Endothelial cell of umbilical vein (primary cell): ENCODE measurements around the gene MUC4. TPM values are rescaled to one million over a fixed set of nuclear protein-coding genes. Genes with fewer than 3 reads are reported as not detected.
"Not testable (repeated sequence)": the region's sequence is repeated elsewhere in the genome, so short reads cannot be mapped to it uniquely, and the experiment has no call there.

Experiments used
- BruUV-seq: library from RNA; stranded (reverse); fragments of 400-500 nt; replicated peaks from 2 replicates; lab custom pipeline; 2021; lab: Mats Ljungman, UMichigan
- CTCF ChIA-PET: fragments of 300-600, 350-600 bp; sonication (Branson Sonifier 250); formaldehyde crosslinking; loops from one replicate; lab custom pipeline; 2021; ENCODE audit warnings: antibody characterized with exemption, inconsistent platforms; lab: Charles Lee
- POLR2A ChIA-PET: fragments of 300-600, 350-600 bp; sonication (Branson Sonifier 250); formaldehyde crosslinking; loops from one replicate; lab custom pipeline; 2021; ENCODE audit warnings: antibody characterized with exemption, inconsistent platforms; lab: Charles Lee
- DNase-seq: peaks from one replicate; pipeline ENCODE4 v3.0.0-alpha.2; 2011; ENCODE audit warnings: low read depth, low spot score
- FAIRE-seq: peaks from 2 replicates; lab custom pipeline; 2011; peaks lifted over from hg19 to GRCh38; lab: Jason Lieb, UNC
- H2AFZ ChIP-seq: 2 replicates; pipeline ENCODE4 v1.6.0; 2012; ENCODE audit warnings: low read depth, low read length, control low read depth, inconsistent platforms
- H3K27ac ChIP-seq: 2 replicates; pipeline ENCODE4 v1.5.1; 2011; ENCODE audit warnings: low read depth, mild to moderate bottlenecking, control low read depth, low read length, moderate library complexity; ENCODE audit not compliant: insufficient read depth
- H3K27me3 ChIP-seq, 2 experiments: 2 replicates each; pipeline versions ENCODE4 v1.6.0 to v1.6.1; 2011; ENCODE audit warnings: low read length in 2 of 2, mixed read lengths in 1 of 2; ENCODE audit not compliant: control insufficient read depth in 2 of 2, insufficient read depth in 2 of 2
- H3K36me3 ChIP-seq, 2 experiments: 2 replicates in 1 of 2; 3 replicates in 1 of 2; pipeline ENCODE4 v1.5.1; 2011; ENCODE audit warnings: low read length in 2 of 2, mild to moderate bottlenecking in 1 of 2, moderate library complexity in 1 of 2; ENCODE audit not compliant: control insufficient read depth in 2 of 2, insufficient read depth in 2 of 2; ENCODE audit errors: extremely low read depth in 1 of 2
- H3K4me1 ChIP-seq: 3 replicates; pipeline ENCODE4 v1.5.1; 2011; ENCODE audit warnings: mild to moderate bottlenecking, low read length; ENCODE audit not compliant: control insufficient read depth, insufficient read depth; ENCODE audit errors: extremely low read depth
- H3K4me2 ChIP-seq: 2 replicates; pipeline ENCODE4 v1.6.1; 2011; ENCODE audit warnings: low read length, control low read depth, mixed read lengths; ENCODE audit not compliant: insufficient read depth
- H3K4me3 ChIP-seq, 3 experiments: fragments of 200-600 bp in 1 of 3; sonication (generic), shearing (Covaris generic) in 1 of 3; replicated peaks in 1 of 3; 2 replicates each; pipeline ENCODE4 v1.5.1; 2011 to 2016; ENCODE audit warnings: control low read depth in 3 of 3, low read length in 3 of 3, mild to moderate bottlenecking in 2 of 3, inconsistent platforms in 1 of 3, low read depth in 1 of 3, moderate library complexity in 1 of 3; ENCODE audit not compliant: insufficient read depth in 1 of 3
- H3K79me2 ChIP-seq: 2 replicates; pipeline ENCODE4 v1.6.0; 2012; ENCODE audit warnings: low read length, inconsistent platforms; ENCODE audit not compliant: control insufficient read depth, insufficient read depth
- H3K9ac ChIP-seq: replicated peaks from 2 replicates; pipeline ENCODE3; 2011; ENCODE audit warnings: low read length, control low read depth; ENCODE audit not compliant: insufficient read depth; ENCODE audit errors: extremely low read depth
- H3K9me1 ChIP-seq: replicated peaks from 3 replicates; pipeline ENCODE4 v1.6.0; 2011; ENCODE audit warnings: mild to moderate bottlenecking, low read length; ENCODE audit not compliant: control insufficient read depth, insufficient read depth; ENCODE audit errors: extremely low read depth
- H3K9me3 ChIP-seq: replicated peaks from 2 replicates; pipeline ENCODE4 v1.5.1; 2012; ENCODE audit warnings: low read length, inconsistent platforms; ENCODE audit not compliant: control insufficient read depth, insufficient read depth
- H4K20me1 ChIP-seq: replicated peaks from 2 replicates; pipeline ENCODE3; 2011; ENCODE audit warnings: mild to moderate bottlenecking, low read length; ENCODE audit not compliant: control insufficient read depth, insufficient read depth; ENCODE audit errors: extremely low read depth
- EZH2 ChIP-seq: IDR thresholded peaks from 2 replicates; pipeline ENCODE4 v1.6.1; 2012; ENCODE audit warnings: borderline replicate concordance, low read depth, mild to moderate bottlenecking, moderate library complexity, low read length, inconsistent platforms; ENCODE audit not compliant: severe bottlenecking
- FOS ChIP-seq: IDR thresholded peaks from 2 replicates; pipeline ENCODE4 v1.6.1; 2011; ENCODE audit warnings: mild to moderate bottlenecking, low read length, moderate library complexity, borderline replicate concordance; ENCODE audit not compliant: insufficient read depth
- GATA2 ChIP-seq: IDR thresholded peaks from 2 replicates; pipeline ENCODE4 v1.7.0; 2011; ENCODE audit warnings: low read depth, mild to moderate bottlenecking, moderate library complexity, mixed read lengths, low read length; ENCODE audit not compliant: insufficient read length, insufficient read depth
- JUN ChIP-seq: IDR thresholded peaks from 2 replicates; pipeline ENCODE4 v1.6.1; 2011; ENCODE audit warnings: borderline replicate concordance, low read depth; ENCODE audit not compliant: insufficient read length, insufficient read depth
- MYC ChIP-seq: IDR thresholded peaks from one replicate; pipeline ENCODE4 v1.6.1; 2011; ENCODE audit warnings: mild to moderate bottlenecking, low read depth, low read length
- POLR2A ChIP-seq: IDR thresholded peaks from 2 replicates; pipeline ENCODE4 v1.6.1; 2012; ENCODE audit warnings: low read depth, mild to moderate bottlenecking, control low read depth, low read length
- POLR2AphosphoS5 ChIP-seq: IDR thresholded peaks from 2 replicates; pipeline ENCODE4 v1.6.1; 2012; ENCODE audit warnings: low read depth, mild to moderate bottlenecking, control low read depth, low read length, moderate library complexity; ENCODE audit not compliant: insufficient read depth
- dilution Hi-C: fragments of 300-500 bp; cut with MboI; formaldehyde crosslinking; loops from one replicate; pipeline ENCODE4 v1.15.0; 2019; ENCODE audit warnings: low sequenced_read_pairs; ENCODE audit not compliant: extremely low pct_ligation_motif_present
- intact Hi-C: fragments of 100-400 bp; cut with micrococcal nuclease; formaldehyde crosslinking; loops from one replicate; pipeline ENCODE4 v1.10.0; 2022
- polyA plus RNA-seq, 4 experiments: library from polyadenylated mRNA; depleted of rRNA in 3 of 4; stranded (reverse) in 3 of 4; unstranded in 1 of 4; fragments of >200 nt; gene quantifications; 2 replicates each; pipeline versions ENCODE4 v1.2.1 to v1.2.3, GENCODE V29; 2011 to 2012; ENCODE audit warnings: missing spikeins in 1 of 4
- total RNA-seq: library from RNA; stranded (reverse); gene quantifications from 2 replicates; pipeline ENCODE4 v1.2.3, GENCODE V29; 2021
- TF ChIP-seq, protein P1 (sequence below), 2 donors: IDR thresholded peaks; 1 replicate in 1 of 2; 2 replicates in 1 of 2; pipeline ENCODE4 v1.5.1; 2011; ENCODE audit warnings: low read length in 2 of 2, mild to moderate bottlenecking in 2 of 2, moderate library complexity in 2 of 2, control low read depth in 1 of 2, inconsistent platforms in 1 of 2, low read depth in 1 of 2; ENCODE audit not compliant: insufficient read depth in 1 of 2; ENCODE audit errors: extremely low read depth in 1 of 2
- TF ChIP-seq, protein P2 (sequence below): IDR thresholded peaks from 2 replicates; pipeline ENCODE4 v1.6.1; 2011; ENCODE audit not compliant: insufficient read depth, insufficient read length

The MUC4 gene
- total and polyA plus RNA-seq, 2 donors (not counting 3 experiments of a cell fraction or from before 2014, with no cell fraction given), result 0.04 TPM; not detected in 1

GRCh38 chr3:195710126-195710905, 101.4 kb downstream of the MUC4 start:
- H3K4me1 ChIP-seq, H3K27me3 ChIP-seq, H3K27ac ChIP-seq, H2AFZ ChIP-seq, H3K79me2 ChIP-seq, H3K4me3 ChIP-seq, H3K4me2 ChIP-seq, H3K36me3 ChIP-seq, FAIRE-seq, H4K20me1 ChIP-seq, DNase-seq, H3K9me3 ChIP-seq, POLR2A ChIA-PET, BruUV-seq, H3K9me1 ChIP-seq, H3K9ac ChIP-seq, dilution Hi-C loops, intact Hi-C loops: not testable (repeated sequence)
- CTCF ChIA-PET, result interaction anchor here (2.3 kb wide), 1 partner anchor 11 kb away, joined by 7 read pairs; no protein-coding TSS in a partner anchor

DNA sequence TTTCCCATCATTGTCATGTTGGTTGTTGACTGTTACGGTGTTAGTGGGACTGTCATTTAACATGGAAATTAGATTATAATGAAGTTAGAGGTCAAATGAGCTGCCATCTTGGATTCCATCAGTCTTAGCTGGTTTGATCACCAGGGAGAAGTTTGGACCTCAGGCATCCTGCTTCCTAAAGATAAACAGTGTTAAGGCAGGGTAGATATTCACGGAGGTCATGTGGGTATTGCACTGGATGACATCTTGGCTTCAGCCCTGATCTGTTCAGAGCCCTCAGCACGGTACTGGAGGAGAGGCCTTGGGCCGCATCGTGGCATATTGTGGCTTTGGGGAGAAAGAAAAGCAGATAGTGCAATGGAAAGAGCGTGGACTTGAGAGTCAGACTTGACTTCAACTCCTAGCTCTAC, 102.0 kb downstream of the MUC4 start:
- no peaks in the 10 kb centered on the region for H3K4me1 ChIP-seq
- no peak for DNase-seq
- H3K9ac ChIP-seq, result no peak overlapping the region
- H3K4me3 ChIP-seq, result no peak overlapping the region
- H3K4me2 ChIP-seq, result no peak overlapping the region
- H4K20me1 ChIP-seq, result no peaks in the 10 kb centered on the region
- no peaks in the 10 kb centered on the region for H3K36me3 ChIP-seq
- no peak overlapping the region for H2AFZ ChIP-seq
- H3K9me3 ChIP-seq, result no peaks in the 10 kb centered on the region
- H3K27me3 ChIP-seq, result peaks cover 0 to 4% of the 10 kb centered on the region in 2 experiments
- ChIA-PET CTCF (interaction anchor here (2.3 kb wide), 1 partner anchor 10 kb away, joined by 7 read pairs; no protein-coding TSS in a partner anchor), POLR2A (no interaction called here)
- TF ChIP-seq GATA2, result no peak
- no peak for TF ChIP-seq JUN
- TF ChIP-seq FOS, result no peak
- TF ChIP-seq, protein P1, sequence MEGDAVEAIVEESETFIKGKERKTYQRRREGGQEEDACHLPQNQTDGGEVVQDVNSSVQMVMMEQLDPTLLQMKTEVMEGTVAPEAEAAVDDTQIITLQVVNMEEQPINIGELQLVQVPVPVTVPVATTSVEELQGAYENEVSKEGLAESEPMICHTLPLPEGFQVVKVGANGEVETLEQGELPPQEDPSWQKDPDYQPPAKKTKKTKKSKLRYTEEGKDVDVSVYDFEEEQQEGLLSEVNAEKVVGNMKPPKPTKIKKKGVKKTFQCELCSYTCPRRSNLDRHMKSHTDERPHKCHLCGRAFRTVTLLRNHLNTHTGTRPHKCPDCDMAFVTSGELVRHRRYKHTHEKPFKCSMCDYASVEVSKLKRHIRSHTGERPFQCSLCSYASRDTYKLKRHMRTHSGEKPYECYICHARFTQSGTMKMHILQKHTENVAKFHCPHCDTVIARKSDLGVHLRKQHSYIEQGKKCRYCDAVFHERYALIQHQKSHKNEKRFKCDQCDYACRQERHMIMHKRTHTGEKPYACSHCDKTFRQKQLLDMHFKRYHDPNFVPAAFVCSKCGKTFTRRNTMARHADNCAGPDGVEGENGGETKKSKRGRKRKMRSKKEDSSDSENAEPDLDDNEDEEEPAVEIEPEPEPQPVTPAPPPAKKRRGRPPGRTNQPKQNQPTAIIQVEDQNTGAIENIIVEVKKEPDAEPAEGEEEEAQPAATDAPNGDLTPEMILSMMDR (IDR thresholded peaks at IDR 0.05; ENCODE audit: extremely low read depth in 1 of 2, insufficient read depth in 1 of 2, low read depth in 1 of 2, low read length in 2 of 2), result no peak
- no peak for TF ChIP-seq POLR2A
- no peak for TF ChIP-seq MYC
- TF ChIP-seq, protein P2, sequence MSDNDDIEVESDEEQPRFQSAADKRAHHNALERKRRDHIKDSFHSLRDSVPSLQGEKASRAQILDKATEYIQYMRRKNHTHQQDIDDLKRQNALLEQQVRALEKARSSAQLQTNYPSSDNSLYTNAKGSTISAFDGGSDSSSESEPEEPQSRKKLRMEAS, result no peak
- TF ChIP-seq POLR2AphosphoS5, result no peak
- TF ChIP-seq EZH2, result no peak
- no peak overlapping the region for H3K27ac ChIP-seq
- BruUV-seq, result no TSS peak
- intact Hi-C loops (no loop called here), dilution Hi-C loops (no loop called here)
- no peaks in the 10 kb centered on the region for H3K79me2 ChIP-seq
- no peaks in the 10 kb centered on the region for H3K9me1 ChIP-seq
- no peak for FAIRE-seq
